ENCODE measurements around the gene PRSS21.

PRSS21 gene

DNA sequence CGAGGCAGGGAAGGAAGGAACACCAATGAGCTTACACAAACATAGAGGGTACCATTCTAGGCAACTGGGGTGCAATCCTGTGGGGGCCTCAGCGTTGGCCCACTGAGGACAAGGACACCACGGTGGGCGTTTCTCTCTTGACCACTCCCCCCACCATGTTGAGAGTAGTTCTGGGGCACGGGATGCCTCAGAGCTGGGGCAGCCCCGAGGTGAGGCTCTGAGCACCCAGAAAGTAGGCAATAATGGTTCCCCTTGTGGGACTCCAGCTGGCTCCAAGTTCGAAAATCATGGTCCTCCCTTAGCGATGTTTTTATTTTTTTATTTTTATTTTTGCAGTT, 5.1 kb downstream of the PRSS21 start (continued):
- TF ChIP-seq, protein P1, sequence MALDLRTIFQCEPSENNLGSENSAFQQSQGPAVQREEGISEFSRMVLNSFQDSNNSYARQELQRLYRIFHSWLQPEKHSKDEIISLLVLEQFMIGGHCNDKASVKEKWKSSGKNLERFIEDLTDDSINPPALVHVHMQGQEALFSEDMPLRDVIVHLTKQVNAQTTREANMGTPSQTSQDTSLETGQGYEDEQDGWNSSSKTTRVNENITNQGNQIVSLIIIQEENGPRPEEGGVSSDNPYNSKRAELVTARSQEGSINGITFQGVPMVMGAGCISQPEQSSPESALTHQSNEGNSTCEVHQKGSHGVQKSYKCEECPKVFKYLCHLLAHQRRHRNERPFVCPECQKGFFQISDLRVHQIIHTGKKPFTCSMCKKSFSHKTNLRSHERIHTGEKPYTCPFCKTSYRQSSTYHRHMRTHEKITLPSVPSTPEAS (tag by site-specific recombination; IDR thresholded peaks at IDR 0.05), result no peak
- TF ChIP-seq IKZF3 (tag by site-specific recombination; IDR thresholded peaks at IDR 0.05) (no peak), PRDM10 (tag by site-specific recombination; IDR thresholded peaks at IDR 0.05) (no peak), ZNF394 (tag by site-specific recombination; IDR thresholded peaks at IDR 0.05; ENCODE audit: borderline replicate concordance) (no peak), ZSCAN18 (tag by site-specific recombination; IDR thresholded peaks at IDR 0.05) (no peak), ZNF19 (tag by site-specific recombination; IDR thresholded peaks at IDR 0.05; ENCODE audit: low read depth) (no peak)
- TF ChIP-seq, protein P2, sequence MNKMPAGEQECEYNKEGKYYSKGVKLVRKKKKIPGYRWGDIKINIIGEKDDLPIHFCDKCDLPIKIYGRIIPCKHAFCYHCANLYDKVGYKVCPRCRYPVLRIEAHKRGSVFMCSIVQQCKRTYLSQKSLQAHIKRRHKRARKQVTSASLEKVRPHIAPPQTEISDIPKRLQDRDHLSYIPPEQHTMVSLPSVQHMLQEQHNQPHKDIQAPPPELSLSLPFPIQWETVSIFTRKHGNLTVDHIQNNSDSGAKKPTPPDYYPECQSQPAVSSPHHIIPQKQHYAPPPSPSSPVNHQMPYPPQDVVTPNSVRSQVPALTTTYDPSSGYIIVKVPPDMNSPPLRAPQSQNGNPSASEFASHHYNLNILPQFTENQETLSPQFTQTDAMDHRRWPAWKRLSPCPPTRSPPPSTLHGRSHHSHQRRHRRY (tag by site-specific recombination; IDR thresholded peaks at IDR 0.05), result no peak

DNA sequence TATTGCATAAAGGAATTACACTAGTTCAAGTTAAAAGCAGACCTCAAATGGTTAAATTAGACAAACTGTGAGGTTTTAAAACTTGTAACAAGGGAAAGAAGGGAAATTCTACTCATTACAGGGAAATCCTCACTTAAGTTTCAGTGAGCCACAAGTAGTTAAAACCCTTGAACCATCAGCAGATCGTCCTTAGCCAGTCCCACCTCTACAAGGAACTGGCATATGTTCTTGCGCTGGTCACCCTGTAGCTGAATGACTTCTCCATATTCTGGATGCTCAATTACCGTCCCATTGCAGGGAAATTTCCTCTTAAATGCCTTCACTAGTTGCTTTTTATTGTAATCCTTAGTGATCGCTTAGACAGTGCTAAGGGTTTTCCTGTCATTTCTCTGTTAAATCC, 5.5 kb downstream of the PRSS21 start:
- no peak overlapping the region for H3K4me3 ChIP-seq (ENCODE audit: low read depth, low read length)
- POLR2A ChIA-PET, result interaction anchor here (0.6 kb wide), 1 partner anchor 14 kb away, joined by 3 read pairs; no protein-coding TSS in a partner anchor
- no peaks in the 10 kb centered on the region for H3K36me3 ChIP-seq (ENCODE audit: control insufficient read depth in 2 of 2, insufficient read depth in 1 of 2, low read length in 2 of 2)
- TF ChIP-seq MEIS1 (CRISPR knock-in tag; IDR thresholded peaks at IDR 0.05; ENCODE audit: borderline replicate concordance) (no peak), YY1 (tag by site-specific recombination; IDR thresholded peaks at IDR 0.05) (no peak), OVOL3 (tag by site-specific recombination; IDR thresholded peaks at IDR 0.05) (no peak), KLF1 (tag by site-specific recombination; IDR thresholded peaks at IDR 0.05) (no peak), ZXDB (tag by site-specific recombination; IDR thresholded peaks at IDR 0.05) (no peak), HOXD13 (CRISPR knock-in tag; IDR thresholded peaks at IDR 0.05; ENCODE audit: borderline replicate concordance) (no peak), ZNF211 (tag by site-specific recombination; IDR thresholded peaks at IDR 0.05; ENCODE audit: low read depth) (no peak), ZNF280D (tag by site-specific recombination; IDR thresholded peaks at IDR 0.05) (no peak), GLI4 (tag by site-specific recombination; IDR thresholded peaks at IDR 0.05) (no peak), KLF8 (tag by site-specific recombination; IDR thresholded peaks at IDR 0.05) (no peak), ZNF558 (tag by site-specific recombination; IDR thresholded peaks at IDR 0.05) (no peak)
- TF ChIP-seq, protein P3, sequence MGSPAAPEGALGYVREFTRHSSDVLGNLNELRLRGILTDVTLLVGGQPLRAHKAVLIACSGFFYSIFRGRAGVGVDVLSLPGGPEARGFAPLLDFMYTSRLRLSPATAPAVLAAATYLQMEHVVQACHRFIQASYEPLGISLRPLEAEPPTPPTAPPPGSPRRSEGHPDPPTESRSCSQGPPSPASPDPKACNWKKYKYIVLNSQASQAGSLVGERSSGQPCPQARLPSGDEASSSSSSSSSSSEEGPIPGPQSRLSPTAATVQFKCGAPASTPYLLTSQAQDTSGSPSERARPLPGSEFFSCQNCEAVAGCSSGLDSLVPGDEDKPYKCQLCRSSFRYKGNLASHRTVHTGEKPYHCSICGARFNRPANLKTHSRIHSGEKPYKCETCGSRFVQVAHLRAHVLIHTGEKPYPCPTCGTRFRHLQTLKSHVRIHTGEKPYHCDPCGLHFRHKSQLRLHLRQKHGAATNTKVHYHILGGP (tag by site-specific recombination; IDR thresholded peaks at IDR 0.05), result no peak
- TF ChIP-seq, protein P4, sequence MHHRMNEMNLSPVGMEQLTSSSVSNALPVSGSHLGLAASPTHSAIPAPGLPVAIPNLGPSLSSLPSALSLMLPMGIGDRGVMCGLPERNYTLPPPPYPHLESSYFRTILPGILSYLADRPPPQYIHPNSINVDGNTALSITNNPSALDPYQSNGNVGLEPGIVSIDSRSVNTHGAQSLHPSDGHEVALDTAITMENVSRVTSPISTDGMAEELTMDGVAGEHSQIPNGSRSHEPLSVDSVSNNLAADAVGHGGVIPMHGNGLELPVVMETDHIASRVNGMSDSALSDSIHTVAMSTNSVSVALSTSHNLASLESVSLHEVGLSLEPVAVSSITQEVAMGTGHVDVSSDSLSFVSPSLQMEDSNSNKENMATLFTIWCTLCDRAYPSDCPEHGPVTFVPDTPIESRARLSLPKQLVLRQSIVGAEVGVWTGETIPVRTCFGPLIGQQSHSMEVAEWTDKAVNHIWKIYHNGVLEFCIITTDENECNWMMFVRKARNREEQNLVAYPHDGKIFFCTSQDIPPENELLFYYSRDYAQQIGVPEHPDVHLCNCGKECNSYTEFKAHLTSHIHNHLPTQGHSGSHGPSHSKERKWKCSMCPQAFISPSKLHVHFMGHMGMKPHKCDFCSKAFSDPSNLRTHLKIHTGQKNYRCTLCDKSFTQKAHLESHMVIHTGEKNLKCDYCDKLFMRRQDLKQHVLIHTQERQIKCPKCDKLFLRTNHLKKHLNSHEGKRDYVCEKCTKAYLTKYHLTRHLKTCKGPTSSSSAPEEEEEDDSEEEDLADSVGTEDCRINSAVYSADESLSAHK (tag by site-specific recombination; IDR thresholded peaks at IDR 0.05), result no peak
- H3K4me1 ChIP-seq (ENCODE audit: control insufficient read depth, insufficient read depth, low read length), result no peaks in the 10 kb centered on the region
- no peaks in the 10 kb centered on the region for H3K9me3 ChIP-seq (ENCODE audit: control insufficient read depth, insufficient read depth, low read depth, low read length)
- no peak overlapping the region for H3K27ac ChIP-seq (ENCODE audit: extremely low read depth, low read depth, low read length)
- CTCF ChIA-PET, result interaction anchor here (1.1 to 1.4 kb wide), 5 partner anchors 9 to 49 kb away, joined by 3 to 6 read pairs (median 4); partner anchors contain the start of gene ELOB
